ENCODE data around the gene EIF4B. TPM values are rescaled to one million over a fixed set of nuclear protein-coding genes. Genes with fewer than 3 reads are reported as not detected.

Gene EIF4B
- polyA plus RNA-seq, 1 donor (not counting 4 experiments of a cell fraction or from before 2014, with no cell fraction given) = 422 TPM

GRCh38 chr12:53044896-53045695, 38.8 kb downstream of the EIF4B start:
- peaks cover 34% of the 10 kb centered on the region for H3K4me1 ChIP-seq (ENCODE audit: control insufficient read depth, extremely low read depth, insufficient read depth, low read length)
- H3K36me3 ChIP-seq (ENCODE audit: control insufficient read depth in 2 of 2, extremely low read depth in 1 of 2, insufficient read depth in 2 of 2, low read length in 2 of 2) = peaks cover 0 to 1% of the 10 kb centered on the region in 2 experiments
- DNase-seq (ENCODE audit: low read depth, low spot score) (no peak), FAIRE-seq (no peak)
- no peak overlapping the region for H2AFZ ChIP-seq (ENCODE audit: control insufficient read depth, low read length)
- peaks cover 6% of the 10 kb centered on the region for H4K20me1 ChIP-seq (ENCODE audit: control insufficient read depth, extremely low read depth, insufficient read depth, low read length)
- dilution Hi-C loops (cut with MboI; ENCODE audit: extremely low pct_ligation_motif_present, low sequenced_read_pairs) = no loop called here
- H3K9ac ChIP-seq (ENCODE audit: control insufficient read depth, extremely low read depth, insufficient read depth, low read length) = no peak overlapping the region
- TF ChIP-seq CTCF (optimal IDR thresholded peaks at IDR 0.05 in 1 of 3, IDR thresholded peaks at IDR 0.05 in 1 of 3, conservative IDR thresholded peaks at IDR 0.05 in 1 of 3; ENCODE audit: extremely low read depth in 1 of 3, insufficient read depth in 2 of 3, low read length in 3 of 3) = no peak
- no peak for TF ChIP-seq EZH2 (IDR thresholded peaks at IDR 0.05; ENCODE audit: low read length)
- no peak overlapping the region for H3K4me3 ChIP-seq (ENCODE audit: control insufficient read depth in 2 of 3, extremely low read depth in 1 of 3, insufficient read depth in 2 of 3, low read depth in 1 of 3, low read length in 3 of 3)
- H3K79me2 ChIP-seq (ENCODE audit: control insufficient read depth, insufficient read depth, low read length) = no peaks in the 10 kb centered on the region
- peaks cover 2% of the 10 kb centered on the region for H3K9me1 ChIP-seq (ENCODE audit: control insufficient read depth, extremely low read depth, insufficient read depth, low read length)
- H3K27me3 ChIP-seq (ENCODE audit: control insufficient read depth, extremely low read depth, insufficient read depth, low read length) = no peaks in the 10 kb centered on the region
- no peak overlapping the region for H3K27ac ChIP-seq (ENCODE audit: control insufficient read depth, insufficient read depth, low read length)
- H3K9me3 ChIP-seq (ENCODE audit: control insufficient read depth, low read depth, low read length) = no peaks in the 10 kb centered on the region
- peak overlapping the region; percentile 100 for H3K4me2 ChIP-seq (ENCODE audit: control insufficient read depth, extremely low read depth, insufficient read depth, low read depth, low read length)

- no peaks in the 10 kb centered on the region for H3K9me3 ChIP-seq (ENCODE audit: control insufficient read depth, low read depth, low read length)
- dilution Hi-C loops (cut with MboI; ENCODE audit: extremely low pct_ligation_motif_present, low sequenced_read_pairs) = no loop called here
- TF ChIP-seq EZH2 (IDR thresholded peaks at IDR 0.05; ENCODE audit: low read length) (no peak), CTCF (optimal IDR thresholded peaks at IDR 0.05 in 1 of 3, IDR thresholded peaks at IDR 0.05 in 1 of 3, conservative IDR thresholded peaks at IDR 0.05 in 1 of 3; ENCODE audit: extremely low read depth in 1 of 3, insufficient read depth in 2 of 3, low read length in 3 of 3) (no peak)
- H3K9ac ChIP-seq (ENCODE audit: control insufficient read depth, extremely low read depth, insufficient read depth, low read length) = no peak overlapping the region
- peaks cover 6% of the 10 kb centered on the region for H4K20me1 ChIP-seq (ENCODE audit: control insufficient read depth, extremely low read depth, insufficient read depth, low read length)
- H3K79me2 ChIP-seq (ENCODE audit: control insufficient read depth, insufficient read depth, low read length) = no peaks in the 10 kb centered on the region
- no peak for DNase-seq (ENCODE audit: low read depth, low spot score)
- H3K27ac ChIP-seq (ENCODE audit: control insufficient read depth, insufficient read depth, low read length) = no peak overlapping the region
- peaks cover 34% of the 10 kb centered on the region for H3K4me1 ChIP-seq (ENCODE audit: control insufficient read depth, extremely low read depth, insufficient read depth, low read length)
- H3K4me2 ChIP-seq (ENCODE audit: control insufficient read depth, extremely low read depth, insufficient read depth, low read depth, low read length) = peak overlapping the region; percentile 100
- no peaks in the 10 kb centered on the region for H3K27me3 ChIP-seq (ENCODE audit: control insufficient read depth, extremely low read depth, insufficient read depth, low read length)
- H3K36me3 ChIP-seq (ENCODE audit: control insufficient read depth in 2 of 2, extremely low read depth in 1 of 2, insufficient read depth in 2 of 2, low read length in 2 of 2) = peaks cover 0 to 1% of the 10 kb centered on the region in 2 experiments
- no peak overlapping the region for H2AFZ ChIP-seq (ENCODE audit: control insufficient read depth, low read length)
- H3K9me1 ChIP-seq (ENCODE audit: control insufficient read depth, extremely low read depth, insufficient read depth, low read length) = peaks cover 2% of the 10 kb centered on the region
- H3K4me3 ChIP-seq (ENCODE audit: control insufficient read depth in 2 of 3, extremely low read depth in 1 of 3, insufficient read depth in 2 of 3, low read depth in 1 of 3, low read length in 3 of 3) = no peak overlapping the region
- FAIRE-seq = no peak
Measured at GRCh38 chr12:53045696-53046045, 39.4 kb downstream of the EIF4B start.
